HG02870 (cell line): ENCODE measurements around the gene SQSTM1.
A peak's percentile ranks its signal among the peaks of the same experiment; 100 is the strongest.
"Not testable (repeated sequence)": the region's sequence is repeated elsewhere in the genome, so short reads cannot be mapped to it uniquely, and the experiment has no call there.

Source experiments
- ATAC-seq: cut with Tn5 transposase; IDR thresholded peaks from one replicate; pipeline ENCODE4 v1.9.1; 2021; ENCODE audit warnings: mild to moderate bottlenecking, moderate library complexity; ENCODE audit not compliant: unreplicated experiment

Gene SQSTM1

GRCh38 chr5:179820483-179821297 is at the start of gene SQSTM1:
SQSTM1 (plus strand) TSS chr5:179820905; CDS start chr5:179820937, 32 bp downstream.
- peak; percentile 26 for ATAC-seq

GRCh38 chr5:179771311-179771895 is 49.3 kb upstream of the SQSTM1 start:
- no peak for ATAC-seq

- no peak for ATAC-seq
Observed at GRCh38 chr5:179772351-179772750, 48.4 kb upstream of the SQSTM1 start.

GRCh38 chr5:179773686-179774040 is 47.0 kb upstream of the SQSTM1 start:
- no peak for ATAC-seq

GRCh38 chr5:179774442-179774841 is 46.3 kb upstream of the SQSTM1 start:
- no peak for ATAC-seq

- ATAC-seq: no peak
Observed at GRCh38 chr5:179776411-179776938, 44.2 kb upstream of the SQSTM1 start.

GRCh38 chr5:179777456-179777855 is 43.2 kb upstream of the SQSTM1 start:
- ATAC-seq: no peak

- ATAC-seq: no peak
Observed at GRCh38 chr5:179777909-179778308, 42.8 kb upstream of the SQSTM1 start.

- no peak for ATAC-seq
Observed at GRCh38 chr5:179778591-179778990, 42.1 kb upstream of the SQSTM1 start.

- no peak for ATAC-seq
Observed at GRCh38 chr5:179779826-179780225, 40.9 kb upstream of the SQSTM1 start.

GRCh38 chr5:179780362-179780761 is 40.3 kb upstream of the SQSTM1 start:
- ATAC-seq: no peak

GRCh38 chr5:179781846-179782245 is 38.9 kb upstream of the SQSTM1 start:
- ATAC-seq: no peak

- no peak for ATAC-seq
Observed at GRCh38 chr5:179783128-179783527, 37.6 kb upstream of the SQSTM1 start.

GRCh38 chr5:179786861-179787260 is 33.8 kb upstream of the SQSTM1 start:
- ATAC-seq: no peak

- no peak for ATAC-seq
Observed at GRCh38 chr5:179788193-179788854, 32.4 kb upstream of the SQSTM1 start.

- ATAC-seq: not testable (repeated sequence)
Observed at GRCh38 chr5:179789278-179789677, 31.4 kb upstream of the SQSTM1 start.

GRCh38 chr5:179791881-179792611 is 28.7 kb upstream of the SQSTM1 start:
- ATAC-seq: no peak

GRCh38 chr5:179792612-179793467 is 27.9 kb upstream of the SQSTM1 start:
- no peak for ATAC-seq

- no peak for ATAC-seq
Observed at GRCh38 chr5:179793468-179794139, 27.1 kb upstream of the SQSTM1 start, which contains the start of gene LTC4S. LTC4S (plus strand) TSS chr5:179793986; CDS start chr5:179794081, 95 bp downstream.
